GM12872 (cell line): Measurements from ENCODE around the gene SLC35F4.

Experiments used
- TF ChIP-seq, protein P1 (sequence below): IDR thresholded peaks from 3 replicates; pipeline ENCODE4 v1.5.1; 2011; ENCODE audit warnings: low read depth, mild to moderate bottlenecking, low read length, moderate library complexity; ENCODE audit not compliant: insufficient read depth

SLC35F4 gene

DNA sequence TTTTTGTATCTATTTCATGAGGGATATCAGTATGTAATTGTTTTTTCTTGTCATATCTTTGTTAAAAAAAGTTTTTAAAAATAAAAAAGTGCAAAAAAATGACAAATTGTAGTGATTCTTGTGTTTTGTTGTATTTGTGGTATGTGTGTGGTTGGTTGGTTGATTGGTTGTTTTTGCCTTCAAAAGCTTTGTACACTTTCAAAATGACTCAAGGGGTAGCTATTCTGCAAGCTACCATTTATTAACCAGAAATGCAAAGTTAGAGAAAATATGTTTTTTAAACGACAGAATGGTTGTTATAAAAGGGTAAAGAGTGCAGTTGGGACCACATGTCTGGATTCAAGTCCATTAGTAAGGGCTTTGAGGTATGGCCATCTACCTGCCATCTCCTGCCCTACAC is 119.3 kb downstream of the SLC35F4 start:
- TF ChIP-seq, protein P1, sequence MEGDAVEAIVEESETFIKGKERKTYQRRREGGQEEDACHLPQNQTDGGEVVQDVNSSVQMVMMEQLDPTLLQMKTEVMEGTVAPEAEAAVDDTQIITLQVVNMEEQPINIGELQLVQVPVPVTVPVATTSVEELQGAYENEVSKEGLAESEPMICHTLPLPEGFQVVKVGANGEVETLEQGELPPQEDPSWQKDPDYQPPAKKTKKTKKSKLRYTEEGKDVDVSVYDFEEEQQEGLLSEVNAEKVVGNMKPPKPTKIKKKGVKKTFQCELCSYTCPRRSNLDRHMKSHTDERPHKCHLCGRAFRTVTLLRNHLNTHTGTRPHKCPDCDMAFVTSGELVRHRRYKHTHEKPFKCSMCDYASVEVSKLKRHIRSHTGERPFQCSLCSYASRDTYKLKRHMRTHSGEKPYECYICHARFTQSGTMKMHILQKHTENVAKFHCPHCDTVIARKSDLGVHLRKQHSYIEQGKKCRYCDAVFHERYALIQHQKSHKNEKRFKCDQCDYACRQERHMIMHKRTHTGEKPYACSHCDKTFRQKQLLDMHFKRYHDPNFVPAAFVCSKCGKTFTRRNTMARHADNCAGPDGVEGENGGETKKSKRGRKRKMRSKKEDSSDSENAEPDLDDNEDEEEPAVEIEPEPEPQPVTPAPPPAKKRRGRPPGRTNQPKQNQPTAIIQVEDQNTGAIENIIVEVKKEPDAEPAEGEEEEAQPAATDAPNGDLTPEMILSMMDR, result no peak

DNA sequence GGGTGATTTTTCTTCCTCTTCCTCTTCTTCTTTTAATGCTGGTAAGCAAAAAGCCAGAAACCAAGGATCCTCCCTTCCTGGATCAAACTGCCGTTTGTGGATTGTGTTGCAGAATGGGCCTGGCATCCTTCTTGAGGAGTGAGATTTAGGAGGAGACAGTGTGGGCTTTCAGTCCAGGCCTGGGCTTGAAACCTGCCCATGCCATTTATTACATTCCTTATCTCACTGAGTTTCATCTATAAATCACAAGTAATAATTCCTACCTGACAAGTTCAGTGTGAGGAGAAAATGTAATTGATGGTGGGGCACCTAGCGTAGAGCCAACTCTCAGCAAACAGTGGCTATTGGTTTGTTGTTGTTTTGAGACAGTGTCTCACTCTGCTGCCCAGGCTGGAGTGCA is 126.4 kb downstream of the SLC35F4 start:
- TF ChIP-seq, protein P1, result no peak

DNA sequence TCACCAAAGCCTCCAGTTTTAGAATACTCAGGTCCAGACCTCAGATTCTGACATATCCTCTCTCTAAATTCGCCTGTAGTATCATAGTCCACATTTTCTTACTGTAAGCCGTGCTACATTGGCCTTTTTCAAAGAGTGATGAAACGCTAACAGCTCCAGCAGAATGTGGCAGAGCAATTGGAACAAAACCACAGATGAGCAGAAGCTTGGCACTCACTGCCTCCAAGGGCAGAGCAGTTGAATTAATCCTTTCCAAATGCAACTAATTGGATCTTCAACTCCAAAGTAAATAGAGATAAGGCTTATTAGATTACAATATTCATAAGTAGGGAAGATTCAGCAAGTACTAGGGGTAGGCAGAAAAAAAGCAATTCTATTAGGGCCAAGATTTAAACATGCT is 128.3 kb downstream of the SLC35F4 start:
- TF ChIP-seq, protein P1, result no peak

DNA sequence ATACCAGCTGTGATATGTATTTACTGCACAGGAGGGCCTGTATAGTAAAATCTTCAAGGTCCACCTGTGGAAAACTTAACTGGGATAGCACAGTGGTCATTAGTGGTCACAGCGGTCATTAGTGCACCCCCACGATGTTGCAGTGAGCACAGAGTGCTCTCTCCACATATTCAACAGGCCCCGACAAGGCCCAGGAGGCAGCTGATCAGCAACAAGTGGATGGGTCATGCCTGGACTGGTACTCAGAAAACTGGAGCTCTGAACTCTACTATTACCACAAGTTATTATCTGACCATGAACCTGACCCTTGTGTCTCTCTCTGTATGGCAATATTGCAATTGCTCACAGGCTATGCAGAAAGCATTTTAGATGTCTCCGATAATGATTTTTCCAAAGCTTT is 129.5 kb downstream of the SLC35F4 start:
- TF ChIP-seq, protein P1, result no peak

DNA sequence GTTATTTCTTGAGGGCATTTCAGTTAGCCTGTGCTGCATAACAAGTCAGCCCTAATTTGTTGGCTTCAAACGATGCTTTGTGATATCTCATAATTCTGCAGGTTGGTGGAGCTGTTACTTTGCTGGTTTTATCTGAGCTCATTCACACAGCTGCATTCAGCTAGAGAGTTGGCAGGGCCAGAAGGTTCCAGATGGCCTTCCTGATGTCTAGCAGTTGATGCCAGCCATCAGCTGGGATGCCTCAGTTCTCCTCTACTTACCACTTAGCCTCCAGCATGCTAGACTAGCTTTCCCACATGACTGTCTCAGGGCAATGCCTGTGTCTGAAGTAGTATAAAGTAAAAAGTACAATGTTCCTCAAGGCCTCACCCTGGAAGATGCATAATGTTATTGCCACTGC is 130.6 kb downstream of the SLC35F4 start:
- TF ChIP-seq, protein P1, result no peak

DNA sequence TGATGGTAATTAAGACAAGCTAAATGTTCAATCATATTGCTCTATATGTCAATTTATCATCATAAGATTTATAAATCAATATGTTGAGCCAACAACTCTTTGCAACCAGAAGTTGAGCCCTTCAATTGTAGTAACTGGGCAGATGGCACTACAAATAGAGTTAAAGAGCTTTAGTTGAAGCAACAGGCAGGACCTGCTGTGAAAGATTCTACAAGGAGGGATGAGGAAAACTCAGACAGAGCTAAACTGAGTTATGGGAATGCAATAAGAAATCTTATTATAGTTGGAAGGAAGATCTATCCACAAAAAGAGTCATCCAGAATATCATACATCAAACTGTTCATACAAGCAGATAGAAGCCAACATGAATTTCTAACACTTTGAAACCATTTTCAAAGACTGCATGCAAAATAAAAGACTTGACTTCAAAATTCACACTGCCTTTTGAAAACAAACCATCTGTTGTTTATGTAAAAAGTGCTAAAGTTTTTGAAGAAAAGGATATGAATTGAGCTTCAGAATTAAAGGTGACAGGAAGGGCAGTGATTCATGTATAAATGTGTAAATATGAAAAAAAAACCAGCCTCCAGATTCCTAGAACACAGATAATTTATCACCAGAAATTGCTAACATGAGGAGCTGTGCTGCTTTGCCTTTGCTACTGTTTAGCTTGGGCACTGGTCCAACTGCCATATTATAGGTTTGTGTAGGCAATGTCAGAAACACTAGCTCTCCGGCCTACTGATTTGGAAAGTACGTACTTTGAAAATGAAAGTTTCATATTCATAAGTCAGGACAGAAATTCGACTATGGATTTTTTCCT is 133.2 kb downstream of the SLC35F4 start:
- TF ChIP-seq, protein P1, result no peak

DNA sequence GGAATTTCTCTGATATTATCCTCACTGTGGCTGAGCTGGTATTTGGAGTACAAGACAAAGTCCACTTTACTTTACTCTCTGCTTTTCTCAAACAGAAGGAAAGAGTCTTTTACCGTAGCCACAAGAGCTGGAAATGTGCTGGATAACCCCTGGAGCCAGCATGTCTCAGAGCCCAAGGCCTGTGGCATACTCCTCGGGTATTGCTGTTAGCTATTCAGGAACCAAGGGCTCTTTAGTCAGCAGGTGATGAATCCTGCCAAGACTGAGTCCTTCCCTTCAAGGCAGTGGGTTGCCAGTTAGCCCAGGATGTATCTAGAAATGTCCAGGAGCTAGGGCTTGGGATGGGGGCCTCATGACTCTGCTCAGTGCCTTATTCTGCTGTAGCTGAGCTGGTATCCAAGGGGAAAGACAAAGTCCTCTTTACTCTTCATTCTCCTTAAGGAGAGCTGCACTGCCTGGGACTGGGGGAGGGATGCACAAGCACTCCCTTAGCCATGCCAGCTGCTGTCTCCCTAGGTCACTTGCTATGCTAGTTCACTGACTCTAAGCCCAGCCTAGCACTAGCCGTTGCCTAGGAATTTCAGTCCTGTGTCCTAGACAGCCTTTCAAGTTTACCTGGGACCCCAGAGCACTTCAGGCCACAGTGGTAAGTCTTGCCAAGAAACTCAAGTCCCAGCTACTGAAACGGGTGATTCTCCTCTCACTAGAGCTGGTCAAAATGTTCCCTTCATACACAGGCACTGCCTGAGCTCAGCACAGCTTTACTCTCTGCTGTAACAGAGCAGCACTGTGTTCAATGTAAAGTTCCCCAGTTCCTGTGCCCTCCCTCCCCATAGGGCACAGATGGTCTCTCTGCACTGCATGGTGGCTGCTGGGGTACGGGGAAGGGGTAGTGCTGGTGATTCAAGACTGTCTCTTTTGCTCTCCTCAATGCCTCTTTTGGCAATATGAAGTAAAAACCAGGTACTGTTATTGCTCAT is 136.4 kb downstream of the SLC35F4 start:
- TF ChIP-seq, protein P1, result no peak
